Colonic mucosa (tissue), 4 donors: ENCODE data around the gene TRDMT1. TPM values are rescaled to one million over a fixed set of nuclear protein-coding genes. Genes with fewer than 3 reads are reported as not detected.

ENCODE experiments used
- DNase-seq: peaks from one replicate; pipeline ENCODE4 v3.0.0-alpha.2; 2020
- H3K27ac ChIP-seq: fragments of 200-600 bp; one replicate; pipeline ENCODE4 v1.8.0; 2021
- H3K27me3 ChIP-seq: fragments of 200-600 bp; one replicate; pipeline ENCODE4 v1.8.0; 2021
- H3K36me3 ChIP-seq: fragments of 200-600 bp; one replicate; pipeline ENCODE4 v1.8.0; 2021
- H3K4me1 ChIP-seq: fragments of 200-600 bp; one replicate; pipeline ENCODE4 v1.8.0; 2021; ENCODE audit warnings: mild to moderate bottlenecking
- H3K4me3 ChIP-seq: fragments of 200-600 bp; one replicate; pipeline ENCODE4 v1.8.0; 2021
- H3K9ac ChIP-seq, 2 donors: one replicate each; pipeline ENCODE4 v1.7.0; 2013; ENCODE audit warnings: control low read depth in 2 of 2, low read depth in 2 of 2, low read length in 2 of 2
- H3K9me3 ChIP-seq: fragments of 200-600 bp; one replicate; pipeline ENCODE4 v1.8.0; 2021
- CTCF ChIP-seq: fragments of 200-600 bp; IDR thresholded peaks from one replicate; pipeline ENCODE4 v1.8.0; 2022; ENCODE audit warnings: antibody characterized with exemption, mild to moderate bottlenecking
- intact Hi-C: fragments of 100-400 bp; cut with DNase I; formaldehyde crosslinking; loops from one replicate; pipeline ENCODE4 v1.14.1; 2022
- total RNA-seq, 2 donors: library from RNA; stranded (reverse); fragmentation: NEBNext Ultra II Directional in 1 of 2; extraction: Animal tissue kit (Norgen Biotek cat#: 25700) in 1 of 2; gene quantifications; one replicate each; pipeline ENCODE4 v1.2.1, GENCODE V29; 2021
- donor health status: healthy.
- donor health status: DM: no; HTN: no; CAD: no.
- donor health status: DM: no; HTN: no; CAD: no.

Gene TRDMT1
- total RNA-seq, 2 donors from 2014 or later = 3.4 to 3.5 TPM

GRCh38 chr10:17225808-17226207 lies 24.3 kb upstream of the TRDMT1 start:
- DNase-seq = no peak
- Histone ChIP-seq H3K27me3 (peaks cover 10% of the 10 kb centered on the region), H3K27ac (no peak overlapping the region), H3K36me3 (no peaks in the 10 kb centered on the region), H3K4me1 (no peaks in the 10 kb centered on the region), H3K4me3 (no peak overlapping the region), H3K9me3 (no peaks in the 10 kb centered on the region), H3K9ac (no peak overlapping the region)
- intact Hi-C loops = loop anchor here (10.0 kb wide), 1 partner anchor 71 kb away; no protein-coding TSS in a partner anchor
- no peak for TF ChIP-seq CTCF

- Histone ChIP-seq H3K36me3 (no peaks in the 10 kb centered on the region), H3K4me1 (no peaks in the 10 kb centered on the region), H3K27ac (no peak overlapping the region), H3K9me3 (no peaks in the 10 kb centered on the region), H3K27me3 (no peaks in the 10 kb centered on the region), H3K4me3 (no peak overlapping the region), H3K9ac (no peak overlapping the region)
- no peak for TF ChIP-seq CTCF
- intact Hi-C loops = loop anchor here (10.0 kb wide), 1 partner anchor 68 kb away; no protein-coding TSS in a partner anchor
- DNase-seq = no peak
These were observed 20.9 kb upstream of the TRDMT1 start for GRCh38 chr10:17222329-17222728.

- no peak overlapping the region for H3K27ac ChIP-seq
- DNase-seq = no peak
- no peak overlapping the region for H3K9ac ChIP-seq
- TF ChIP-seq CTCF = no peak
- no peaks in the 10 kb centered on the region for H3K4me1 ChIP-seq
- H3K9me3 ChIP-seq = no peaks in the 10 kb centered on the region
- H3K4me3 ChIP-seq = no peak overlapping the region
- no peaks in the 10 kb centered on the region for H3K36me3 ChIP-seq
- no peaks in the 10 kb centered on the region for H3K27me3 ChIP-seq
- intact Hi-C loops = loop anchor here (10.0 kb wide), 1 partner anchor 66 kb away; no protein-coding TSS in a partner anchor
These were observed 19.2 kb upstream of the TRDMT1 start for GRCh38 chr10:17220652-17221100.

GRCh38 chr10:17219024-17219423 lies 17.6 kb upstream of the TRDMT1 start:
- intact Hi-C loops = no loop called here
- no peak overlapping the region for H3K27ac ChIP-seq
- no peak for TF ChIP-seq CTCF

GRCh38 chr10:17217631-17218232 lies 16.3 kb upstream of the TRDMT1 start:
- Histone ChIP-seq H3K9ac (no peak overlapping the region), H3K36me3 (no peaks in the 10 kb centered on the region), H3K27ac (no peak overlapping the region), H3K9me3 (no peaks in the 10 kb centered on the region), H3K4me1 (no peaks in the 10 kb centered on the region), H3K27me3 (no peaks in the 10 kb centered on the region), H3K4me3 (no peak overlapping the region)
- DNase-seq = no peak
- intact Hi-C loops = no loop called here
- TF ChIP-seq CTCF = no peak

More at GRCh38 chr10:17219024-17219423, 17.6 kb upstream of the TRDMT1 start:
- H3K4me1 ChIP-seq = no peaks in the 10 kb centered on the region
- H3K9me3 ChIP-seq = no peaks in the 10 kb centered on the region
- H3K36me3 ChIP-seq = no peaks in the 10 kb centered on the region
- DNase-seq = no peak
- no peak overlapping the region for H3K9ac ChIP-seq
- H3K4me3 ChIP-seq = no peak overlapping the region
- H3K27me3 ChIP-seq = no peaks in the 10 kb centered on the region
